Activated CD4-positive, alpha-beta T cell treated with anti-CD3 and anti-CD28 coated beads, Interleukin-2, amount 50 U/mL, for 1 hour (primary cell): Measurements from ENCODE around the gene USP53.
"Not testable (repeated sequence)": the region's sequence is repeated elsewhere in the genome, so short reads cannot be mapped to it uniquely, and the experiment has no call there.

ENCODE experiments used
- DNase-seq: peaks from one replicate; pipeline ENCODE4 v3.0.0-alpha.2; 2020

USP53 gene

DNA sequence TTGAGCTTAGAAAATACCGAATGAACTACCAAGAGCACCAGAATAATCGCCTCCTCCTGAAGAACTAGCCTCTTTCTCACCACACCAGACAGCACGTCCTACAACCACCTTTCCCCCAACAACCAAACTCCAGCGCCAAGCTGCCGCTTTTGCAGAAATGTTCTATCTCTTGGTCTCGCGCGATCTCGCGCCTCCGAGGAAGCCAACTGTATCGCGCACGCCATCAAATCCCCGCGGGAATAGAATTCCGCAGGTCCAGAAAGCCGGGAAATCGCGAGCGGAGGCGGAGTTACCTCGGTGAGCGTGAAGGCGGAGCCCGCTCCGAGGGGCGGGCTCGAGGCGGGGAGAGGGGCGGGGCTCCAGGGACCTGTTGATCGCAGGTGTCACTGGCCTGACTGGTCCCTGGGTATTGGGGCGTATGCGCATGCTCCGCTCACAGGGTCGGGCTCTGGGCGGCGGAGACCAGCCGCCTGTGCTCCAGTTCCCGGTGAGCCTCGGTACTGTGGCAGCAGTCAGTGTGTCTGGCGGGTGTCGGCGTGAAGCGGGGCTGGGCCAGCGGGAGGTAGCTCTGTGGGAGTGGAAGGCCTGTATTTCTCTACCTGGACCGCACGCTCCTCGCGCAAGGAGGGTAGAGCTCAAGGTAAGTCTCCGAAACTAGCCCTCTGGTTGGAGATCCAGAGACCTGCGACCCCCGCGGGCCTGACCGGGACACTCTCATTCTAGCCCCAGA lies at the start of gene USP53:
Gene USP53, plus strand, starts transcription at position 480 of the 730 bp plus-strand sequence. CDS start 27,047 bp downstream, outside the sequence.
- peak; percentile 98 for DNase-seq

DNA sequence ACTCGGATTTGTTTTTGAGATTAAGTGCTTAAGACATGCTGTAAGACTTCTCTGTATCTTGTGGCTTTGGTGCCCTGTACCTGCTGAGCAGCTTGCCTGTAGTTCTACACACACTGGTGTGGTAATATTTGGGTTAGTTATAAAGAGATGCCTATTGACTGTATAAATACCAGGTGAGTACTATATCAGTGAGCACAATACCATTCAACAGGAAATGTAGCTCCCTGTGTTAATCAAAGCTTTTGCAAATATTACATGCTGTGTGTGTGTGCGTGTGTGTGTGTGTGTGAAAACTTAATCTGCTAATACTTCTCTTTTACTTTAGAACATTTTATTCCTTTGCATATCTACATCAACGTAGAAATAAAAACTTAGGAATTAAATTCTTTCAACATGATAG lies 46.7 kb upstream of the USP53 start:
- no peak for DNase-seq

DNA sequence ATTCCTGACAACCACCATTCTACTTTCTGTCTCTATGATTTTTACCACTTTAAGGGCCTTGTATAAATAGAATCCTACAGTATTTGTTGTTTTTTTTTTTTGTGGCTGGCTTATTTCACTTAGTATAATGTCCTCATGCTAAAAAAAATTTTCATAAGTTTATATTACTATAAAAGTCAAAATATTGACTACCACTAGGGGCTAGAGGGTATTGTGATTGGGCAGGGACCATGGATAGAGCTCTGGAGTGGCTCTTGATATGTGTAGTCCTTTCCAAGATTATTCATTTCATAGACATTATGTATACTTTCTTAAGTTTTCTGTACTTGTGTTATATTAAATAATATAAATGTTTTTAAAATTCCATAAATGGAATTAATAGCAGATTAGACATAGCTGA lies 42.3 kb upstream of the USP53 start:
- no peak for DNase-seq

DNA sequence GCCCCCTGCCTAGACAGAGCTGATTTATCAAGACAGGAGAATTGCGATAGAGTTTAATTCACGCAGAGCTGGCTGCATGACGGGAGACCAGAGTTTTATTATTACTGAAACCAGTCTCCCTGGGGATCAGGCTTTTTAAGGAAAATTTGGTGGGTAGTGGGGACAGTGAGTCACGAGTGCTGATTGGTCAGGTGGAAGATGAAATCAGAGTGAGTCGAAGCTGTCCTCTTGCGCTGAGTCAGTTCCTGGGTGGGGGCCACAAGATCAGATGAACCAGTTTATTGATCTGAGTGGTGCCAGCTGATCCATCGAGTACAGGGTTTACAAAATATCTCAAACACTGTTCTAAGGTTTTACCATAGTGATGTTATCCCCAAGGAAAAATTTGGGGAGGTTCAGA lies 40.3 kb upstream of the USP53 start:
- no peak for DNase-seq

DNA sequence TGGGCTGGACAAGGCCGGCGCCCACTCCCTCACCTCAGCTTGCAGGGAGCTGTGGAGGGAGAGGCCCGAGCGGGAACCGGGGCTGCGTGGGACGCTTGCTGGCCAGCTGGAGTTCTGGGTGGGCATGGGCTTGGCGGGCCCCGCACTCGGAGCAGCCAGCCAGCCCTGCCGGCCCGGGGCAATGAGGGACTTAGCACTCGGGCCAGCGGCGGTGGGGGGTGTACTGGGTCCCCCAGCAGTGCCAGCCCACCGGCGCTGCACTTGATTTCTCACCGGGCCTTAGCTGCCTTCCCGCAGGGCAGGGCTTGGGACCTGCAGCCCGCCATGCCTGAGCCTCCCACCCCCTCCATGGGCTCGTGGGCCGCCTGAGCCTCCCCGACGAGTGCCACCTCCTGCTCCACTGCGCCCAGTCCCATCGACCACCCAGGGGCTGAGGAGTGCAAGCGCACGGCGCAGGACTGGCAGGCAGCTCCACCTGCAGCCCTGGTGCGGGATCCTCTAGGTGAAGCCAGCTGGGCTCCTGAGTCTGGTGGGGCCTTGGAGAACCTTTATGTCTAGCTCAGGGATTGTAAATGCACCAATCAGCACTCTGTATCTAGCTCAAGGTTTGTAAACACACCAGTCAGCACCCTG lies 38.7 kb upstream of the USP53 start:
- DNase-seq: not testable (repeated sequence)

DNA sequence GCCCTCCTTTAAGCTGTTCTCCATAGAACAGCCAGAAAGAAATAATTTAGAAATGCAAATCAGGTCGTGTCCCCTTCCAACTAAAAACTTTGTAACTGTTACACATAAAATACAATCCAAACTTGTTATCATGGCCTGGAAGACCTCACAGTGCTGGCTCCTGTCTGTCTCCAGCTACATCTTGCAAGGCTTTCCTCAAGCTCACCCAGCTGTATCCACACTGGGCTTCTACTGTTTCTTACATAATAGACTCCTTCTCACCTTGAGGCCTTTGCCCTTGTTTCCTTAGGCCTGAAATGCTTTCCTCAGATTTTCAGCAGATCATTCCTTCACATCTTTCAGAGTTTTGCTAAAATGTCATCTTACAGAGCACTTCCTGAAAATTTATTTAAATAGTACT lies 33.5 kb upstream of the USP53 start:
- DNase-seq: no peak

DNA sequence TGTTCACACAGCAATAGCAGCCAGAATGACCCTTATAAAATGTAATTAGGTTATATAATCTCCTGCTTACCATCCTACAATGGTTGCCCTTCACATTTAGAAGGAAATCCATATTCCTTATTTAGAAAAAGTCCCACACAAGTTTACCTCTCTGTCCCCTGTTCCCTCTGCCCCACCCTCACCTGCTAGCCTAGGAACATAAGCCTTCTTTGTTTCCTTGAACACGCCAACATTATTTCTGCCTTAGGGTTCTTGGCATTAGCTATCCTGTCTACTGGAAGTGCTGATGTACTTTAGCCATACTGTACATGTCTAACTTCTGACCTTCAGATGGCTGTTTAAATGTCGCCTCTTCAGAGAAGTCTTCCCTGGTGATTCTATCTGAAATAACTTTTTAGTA lies 28.4 kb upstream of the USP53 start:
- no peak for DNase-seq

DNA sequence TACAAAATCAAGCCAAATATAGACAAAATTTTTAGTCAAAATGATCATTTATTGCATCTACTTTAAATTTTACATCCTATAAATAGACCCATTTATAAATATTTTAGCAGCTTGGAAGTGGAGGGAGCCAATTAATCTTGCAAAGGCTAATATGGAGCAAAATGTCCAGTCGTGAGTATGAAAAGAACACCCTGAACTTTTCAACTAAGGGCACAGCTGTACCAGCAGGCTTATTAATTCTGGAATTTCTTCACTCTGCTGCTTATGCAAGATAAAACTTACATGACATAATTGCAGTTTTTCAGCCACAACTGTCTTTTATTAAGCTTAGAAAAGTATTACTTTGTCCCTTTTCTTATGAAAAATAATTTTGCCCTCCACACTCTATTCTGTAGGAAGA lies 22.9 kb upstream of the USP53 start:
- no peak for DNase-seq

DNA sequence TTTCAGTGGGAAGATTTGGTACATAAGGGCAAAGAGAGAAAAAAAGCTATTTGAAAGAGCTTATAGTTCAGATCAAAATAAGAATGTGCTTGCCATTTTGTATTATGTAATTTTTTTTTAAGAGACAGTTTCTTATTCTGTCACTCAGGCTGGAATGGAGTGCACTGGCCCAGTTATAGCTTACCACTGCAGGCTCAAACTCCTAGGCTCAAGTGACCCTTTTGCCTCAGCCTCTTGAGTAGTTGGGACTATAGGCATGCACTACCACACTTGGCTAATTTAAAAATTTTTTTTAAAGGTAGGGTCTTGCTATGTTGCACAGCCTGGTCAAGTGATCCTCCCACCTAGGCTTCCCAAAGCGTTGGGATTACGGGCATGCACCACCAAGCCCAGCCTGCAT lies 22.2 kb upstream of the USP53 start:
- no peak for DNase-seq

DNA sequence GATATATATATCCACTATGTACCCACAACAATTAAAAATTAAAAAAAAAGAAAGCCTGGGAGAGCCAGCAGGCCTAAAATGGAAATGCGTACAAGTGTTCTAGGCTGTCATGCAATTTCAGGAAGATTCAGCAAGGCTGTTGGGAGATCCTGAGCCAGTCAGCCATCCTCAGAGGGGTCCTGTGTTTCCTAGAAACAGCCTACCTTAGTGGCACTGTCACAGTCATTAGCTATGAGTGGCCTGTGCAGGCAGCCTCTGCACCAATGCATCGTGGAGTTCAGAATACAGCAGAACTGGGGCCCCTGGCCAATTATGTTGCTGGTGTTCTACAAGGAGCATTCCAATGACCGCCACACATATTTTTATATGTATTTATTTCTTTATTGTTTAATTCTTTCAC lies 21.0 kb upstream of the USP53 start:
- no peak for DNase-seq

DNA sequence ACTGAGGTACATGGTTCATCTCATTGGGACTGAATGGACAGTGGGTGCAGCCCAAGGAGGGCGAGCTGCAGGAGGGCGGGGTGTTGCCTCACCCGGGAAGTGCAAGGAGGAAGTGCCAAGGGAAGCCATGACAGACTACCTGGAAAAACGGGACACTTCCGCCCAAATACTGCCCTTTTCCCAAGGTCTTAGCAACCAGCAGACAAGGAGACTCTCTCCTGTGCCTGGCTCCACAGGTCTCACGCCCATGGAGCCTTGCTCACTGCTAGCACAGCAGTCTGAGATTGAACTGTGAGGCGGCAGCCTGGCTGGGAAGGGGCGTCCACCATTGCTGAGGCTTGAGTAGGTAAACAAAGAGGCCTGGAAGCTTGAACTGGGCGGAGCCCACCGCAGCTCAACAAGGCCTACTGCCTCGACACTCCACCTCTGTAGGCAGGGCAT lies 14.7 kb upstream of the USP53 start:
- DNase-seq: no peak

DNA sequence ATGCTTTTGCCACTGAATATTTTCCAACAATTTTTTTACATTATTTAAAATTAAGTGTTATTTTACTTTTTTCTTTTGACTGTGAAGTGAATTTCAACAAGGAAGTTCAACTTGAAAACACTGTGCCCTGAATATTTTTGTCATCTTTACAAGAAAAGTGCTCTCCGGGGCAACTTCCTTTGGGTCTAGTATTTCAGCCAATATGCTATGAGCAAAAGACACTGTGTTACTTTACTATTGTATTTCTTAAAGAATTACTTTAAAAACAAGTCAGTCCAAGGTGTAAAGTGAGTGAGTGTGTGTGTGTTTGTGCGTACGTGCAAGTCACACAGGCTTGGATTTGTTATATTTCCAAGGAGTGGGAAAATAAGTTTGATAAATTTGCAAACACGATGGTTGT lies 7.6 kb upstream of the USP53 start:
- DNase-seq: no peak

DNA sequence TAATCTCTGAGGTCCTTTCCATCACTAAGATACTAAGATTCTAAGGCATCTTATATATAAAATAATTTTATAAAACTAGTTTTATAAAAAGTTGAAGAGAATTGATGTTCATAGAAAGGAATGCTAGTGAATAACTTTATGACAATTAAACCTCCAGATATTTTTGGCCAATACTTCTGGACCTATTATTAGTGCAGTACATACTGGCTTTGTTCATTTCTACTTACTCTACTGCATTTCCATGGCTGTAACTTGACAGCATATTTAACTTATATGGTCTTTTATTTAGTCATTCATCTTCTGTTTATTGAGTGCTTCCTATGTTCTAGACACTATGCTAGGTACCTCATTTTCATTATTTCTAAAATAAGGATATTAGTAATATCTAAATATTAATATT lies 6.8 kb upstream of the USP53 start:
- no peak for DNase-seq

DNA sequence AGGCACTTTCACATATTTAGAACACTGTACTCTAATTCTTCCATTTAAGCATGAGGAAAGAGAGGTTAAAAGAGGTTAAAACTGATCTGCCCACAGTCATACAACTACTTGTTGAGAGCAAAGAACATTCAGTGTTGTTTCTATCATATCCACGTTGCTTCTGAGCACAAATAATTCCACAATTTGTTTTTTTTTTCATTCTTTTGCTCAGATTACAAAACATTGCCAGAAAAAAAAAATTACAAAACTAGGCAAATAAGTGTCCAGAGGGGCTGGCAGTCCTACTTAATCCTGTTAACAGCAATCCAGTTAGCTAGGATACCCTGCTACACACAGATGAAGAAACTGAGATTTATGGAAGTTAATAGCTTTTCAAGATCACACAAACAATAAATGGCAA lies 6.3 kb upstream of the USP53 start:
- DNase-seq: no peak

DNA sequence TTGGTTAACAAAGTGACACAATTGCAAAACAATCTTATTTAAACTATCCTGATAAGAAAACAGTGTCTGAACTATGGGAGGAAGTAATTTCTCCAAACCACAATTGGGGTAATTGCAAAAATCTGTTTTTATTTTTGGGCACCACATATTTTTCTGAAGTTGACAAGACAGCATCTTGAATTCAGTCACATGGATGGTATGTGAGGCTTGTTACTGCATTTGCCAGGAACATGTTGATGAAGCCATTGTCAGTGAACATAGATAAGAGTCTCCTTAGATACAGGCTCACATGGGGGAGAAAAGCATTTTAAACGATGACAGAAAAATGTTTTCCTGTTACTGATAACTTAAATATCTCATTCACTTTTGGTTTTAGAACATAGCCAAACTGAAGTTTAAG lies 5.5 kb upstream of the USP53 start:
- no peak for DNase-seq

DNA sequence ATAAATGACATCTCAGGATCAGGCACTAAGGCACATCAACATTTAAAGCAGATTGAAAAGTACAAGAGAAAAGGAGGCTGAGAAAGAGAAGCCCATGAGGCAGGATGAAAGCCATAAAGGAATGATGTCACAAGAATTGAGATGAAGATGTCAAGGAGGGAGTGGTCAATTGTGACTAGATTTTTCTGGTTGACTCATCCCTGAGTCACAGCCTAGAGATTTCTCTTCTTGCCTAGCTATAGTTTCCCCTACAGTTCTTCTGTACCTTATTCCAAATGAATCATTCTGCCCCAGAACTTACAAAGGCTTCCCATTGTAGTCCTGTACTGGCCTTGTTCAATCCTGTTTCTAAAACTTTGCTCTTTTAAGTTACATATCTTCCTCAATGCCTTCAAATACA lies 3.4 kb upstream of the USP53 start:
- DNase-seq: no peak

DNA sequence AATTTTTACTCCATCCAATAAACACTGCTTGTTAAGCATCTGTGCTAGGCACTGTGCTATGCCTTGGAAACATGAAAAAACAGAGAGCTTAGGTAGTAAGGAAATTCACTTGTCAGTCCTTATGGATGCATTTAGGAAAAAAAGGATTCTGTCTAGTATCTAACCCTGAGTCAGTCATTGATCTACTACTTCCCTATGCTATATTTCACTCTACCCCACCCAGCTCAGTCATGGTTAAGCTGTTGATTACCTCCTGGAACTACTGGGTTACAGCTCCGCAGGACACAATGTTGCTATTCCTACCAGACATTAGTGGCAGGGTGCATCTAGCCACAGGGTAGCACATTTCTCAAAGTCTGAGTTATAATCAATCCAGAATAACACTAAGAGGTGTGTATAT lies 2.9 kb upstream of the USP53 start:
- no peak for DNase-seq

DNA sequence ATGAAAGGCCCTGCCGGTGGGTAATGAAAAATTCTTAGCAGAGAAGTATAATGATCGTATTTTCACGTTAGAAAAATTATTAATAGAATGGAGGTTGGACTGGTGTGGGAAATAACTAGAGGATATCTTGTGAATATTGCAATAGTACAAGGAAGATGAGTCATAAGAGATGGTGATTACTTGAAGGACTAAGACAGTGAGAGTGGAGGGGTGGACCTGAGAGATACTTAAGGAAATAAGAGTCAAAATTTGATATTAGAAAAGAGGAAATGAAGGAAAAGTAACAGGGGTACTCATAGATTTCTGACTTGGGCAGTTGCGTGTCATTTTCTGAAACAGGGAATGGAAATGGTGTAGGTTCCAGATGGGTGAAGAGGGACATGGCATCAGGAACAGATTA lies 1.7 kb upstream of the USP53 start:
- no peak for DNase-seq

DNA sequence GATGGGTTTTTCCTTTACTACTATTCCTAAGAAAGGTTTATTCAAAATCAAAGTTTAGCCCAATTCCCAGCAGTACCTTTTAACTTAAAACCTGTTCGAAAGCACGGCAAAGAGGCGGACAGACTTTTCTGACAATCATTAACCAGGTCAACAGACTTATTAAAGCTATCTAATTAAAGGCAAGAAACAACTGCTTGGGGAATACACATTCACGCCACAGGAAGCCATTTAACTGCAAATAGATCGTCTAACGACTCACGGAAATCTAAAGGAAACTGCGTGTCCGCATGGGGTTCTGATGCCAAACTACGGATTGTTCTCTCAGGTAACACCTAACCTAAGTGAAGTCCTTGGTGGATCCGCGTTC lies 663 bp upstream of the USP53 start:
- no peak for DNase-seq

DNA sequence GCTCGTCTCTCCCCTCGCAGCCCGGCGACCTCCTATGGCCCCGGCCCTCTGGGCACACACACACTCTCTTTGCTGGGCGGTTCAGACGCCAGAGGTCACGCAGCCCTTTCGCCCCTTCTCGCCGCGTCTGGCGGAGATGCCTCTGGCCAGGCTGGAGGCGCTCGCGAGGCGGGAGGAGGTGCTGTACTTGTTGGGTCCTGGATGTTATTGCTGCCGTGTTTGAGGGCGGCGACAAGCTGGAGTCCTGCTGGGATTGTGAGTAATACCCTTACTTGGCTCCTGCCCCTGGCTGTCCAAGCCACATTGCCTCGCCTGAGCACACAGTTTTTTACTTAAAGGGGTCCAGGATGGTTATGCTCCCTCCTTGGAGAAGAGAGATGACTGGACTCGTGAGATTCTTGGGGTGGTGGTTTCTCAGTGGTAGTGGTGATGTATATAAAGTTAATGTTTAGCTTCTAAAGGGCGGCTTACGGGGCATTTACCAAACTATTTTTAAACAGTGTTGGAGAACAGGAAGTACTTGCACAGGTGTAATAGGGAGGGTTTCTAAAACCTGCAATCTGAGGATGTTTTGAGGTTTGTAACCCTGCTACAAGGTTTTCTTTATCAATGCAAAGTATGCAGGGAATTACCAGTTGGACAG lies 572 bp downstream of the USP53 start:
- DNase-seq: peak; percentile 48

DNA sequence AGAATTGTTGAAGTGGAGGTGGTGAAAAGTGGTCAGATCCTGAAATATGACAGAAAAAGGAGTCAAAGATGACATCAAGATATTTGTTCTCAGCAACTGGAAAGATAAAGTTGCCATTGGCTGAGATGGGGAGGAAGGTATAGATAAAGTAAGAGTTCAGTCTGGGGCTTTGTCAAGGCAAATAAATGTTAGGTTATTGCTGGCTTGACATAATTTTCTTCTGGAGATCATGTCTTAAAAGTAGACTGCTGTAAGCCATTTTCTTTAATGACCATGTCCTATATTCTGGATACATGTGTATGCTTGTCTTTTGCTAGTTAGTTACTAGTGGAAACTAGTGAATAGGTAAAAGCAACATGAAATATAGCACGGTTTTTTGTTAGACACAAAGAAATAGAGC lies 5.6 kb downstream of the USP53 start:
- no peak for DNase-seq

DNA sequence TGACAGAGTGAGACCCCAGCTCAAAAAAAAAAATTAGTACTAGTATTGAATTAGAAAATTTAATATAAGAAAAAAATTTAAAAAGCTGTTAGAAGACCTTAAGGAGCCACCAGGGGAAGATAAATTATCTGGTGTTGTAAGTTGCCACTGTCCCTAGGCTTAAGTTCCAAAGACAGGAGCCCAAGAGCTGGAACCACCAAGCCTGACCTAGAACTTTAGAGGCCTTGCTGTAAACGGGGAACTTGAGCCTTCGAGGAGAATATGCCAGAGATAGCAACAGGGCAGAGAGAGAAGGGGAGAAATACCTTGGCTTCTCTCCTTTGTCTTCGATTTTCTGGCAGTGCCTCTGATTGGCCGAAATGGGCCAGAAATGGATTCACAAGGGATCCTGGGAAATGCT lies 8.9 kb downstream of the USP53 start:
- DNase-seq: no peak

DNA sequence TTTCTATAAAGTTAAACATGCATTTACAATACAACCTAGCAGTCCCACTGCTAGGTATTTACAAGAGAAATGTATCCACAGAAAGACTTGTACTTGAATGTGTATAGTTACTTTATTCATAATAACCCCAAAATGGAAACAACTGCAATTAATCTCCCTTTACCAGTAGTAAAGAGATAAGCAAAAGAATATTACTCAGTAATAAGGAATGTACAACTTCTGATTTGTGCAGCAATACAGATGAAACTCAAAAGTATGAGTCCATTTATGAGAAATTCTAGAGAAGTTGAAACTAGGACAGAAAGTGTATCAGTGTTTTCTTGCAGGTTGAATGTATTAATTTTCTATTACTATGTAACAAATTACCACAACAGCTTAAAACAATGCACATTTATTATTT lies 15.2 kb downstream of the USP53 start:
- DNase-seq: no peak

DNA sequence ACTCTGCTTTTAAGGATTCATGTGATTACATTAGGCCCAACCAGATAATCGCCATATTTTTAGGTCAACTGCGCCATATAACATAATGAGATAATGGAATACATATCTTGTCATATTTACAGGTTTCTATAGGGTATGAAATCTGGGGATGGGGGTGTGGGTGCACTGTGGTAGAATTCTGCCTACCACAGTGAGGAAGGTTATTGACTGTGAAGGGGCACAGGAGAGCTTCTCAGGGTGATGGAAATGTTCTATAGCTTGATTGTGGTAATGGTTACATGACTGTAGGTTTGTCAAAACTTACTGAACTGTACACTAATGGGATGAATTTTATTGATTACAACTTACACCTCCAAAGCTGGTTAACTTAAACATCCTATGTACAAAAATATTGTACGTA lies 15.9 kb downstream of the USP53 start:
- DNase-seq: no peak
